Gastroesophageal sphincter (tissue), 4 donors: Measurements from ENCODE around the gene NPW. TPM values are rescaled to one million over a fixed set of nuclear protein-coding genes. Genes with fewer than 3 reads are reported as not detected.
A peak's percentile ranks its signal among the peaks of the same experiment; 100 is the strongest.

Experiments
- ATAC-seq: fragments of 150-250 bp; one replicate; pipeline ENCODE4 v1.9.1; 2016; ENCODE audit warnings: mild to moderate bottlenecking, moderate library complexity
- H3K27ac ChIP-seq, 4 donors: fragments of 200-600 bp; sonication (generic) in 3 of 4; 1 replicate in 3 of 4; 2 replicates in 1 of 4; pipeline ENCODE4 v1.5.1; 2016 to 2019
- H3K27me3 ChIP-seq: fragments of 200-600 bp; sonication (generic); one replicate; pipeline ENCODE4 v1.5.1; 2019
- H3K36me3 ChIP-seq, 2 donors: fragments of 200-600 bp; sonication (generic); one replicate each; pipeline ENCODE4 v1.5.1; 2019; ENCODE audit warnings: control low read depth in 1 of 2
- H3K4me1 ChIP-seq, 3 donors: fragments of 200-600 bp; sonication (generic); 1 replicate in 2 of 3; 2 replicates in 1 of 3; pipeline ENCODE4 v1.5.1; 2016 to 2019; ENCODE audit warnings: control low read depth in 2 of 3
- H3K4me3 ChIP-seq, 2 donors: fragments of 200-600 bp; sonication (generic); one replicate each; pipeline ENCODE4 v1.5.1; 2019; ENCODE audit warnings: mild to moderate bottlenecking in 1 of 2, moderate library complexity in 1 of 2
- H3K9me3 ChIP-seq, 3 donors: fragments of 200-600 bp; sonication (generic); one replicate each; pipeline ENCODE4 v1.5.1; 2017 to 2019; ENCODE audit warnings: control low read depth in 2 of 3
- CTCF ChIP-seq, 4 experiments: fragments of 200-600 bp in 2 of 4; fragments of 450-650 bp in 2 of 4; sonication (generic) in 1 of 4; IDR thresholded peaks; one replicate each; pipeline ENCODE4 v1.5.1; 2017 to 2019; ENCODE audit warnings: antibody characterized with exemption in 4 of 4, mild to moderate bottlenecking in 2 of 4, moderate library complexity in 2 of 4
- EP300 ChIP-seq: sonication (generic); formaldehyde crosslinking; IDR thresholded peaks from one replicate; pipeline ENCODE4 v1.6.1; 2017; ENCODE audit warnings: antibody characterized with exemption, mild to moderate bottlenecking
- POLR2A ChIP-seq, 2 donors: fragments of 450-650 bp; IDR thresholded peaks; one replicate each; pipeline ENCODE4 v1.6.1; 2017; ENCODE audit warnings: antibody characterized with exemption in 2 of 2, mild to moderate bottlenecking in 2 of 2, moderate library complexity in 1 of 2
- POLR2AphosphoS5 ChIP-seq: sonication (generic); formaldehyde crosslinking; IDR thresholded peaks from one replicate; pipeline ENCODE4 v1.6.1; 2017; ENCODE audit warnings: antibody characterized with exemption
- WGBS, 2 donors: methylation state at CpG; one replicate each; pipeline ENCODE4 v1.1.5; 2018; ENCODE audit warnings: low coverage in 1 of 2; 5-methylcytosine and 5-hydroxymethylcytosine counted together
- total RNA-seq, 4 donors: library from RNA; depleted of rRNA; stranded (reverse); fragments of >200 nt; gene quantifications; one replicate each; pipeline ENCODE4 v1.1.0, GENCODE V29; 2016

Gene NPW
- total RNA-seq, 4 donors from 2014 or later: not detected

GRCh38 chr16:2027024-2028010, 7.7 kb downstream of the NPW start:
- Histone ChIP-seq H3K4me1 (peaks cover 0 to 79% (median 32%) of the 10 kb centered on the region in 3 donors), H3K4me3 (peak overlapping the region; percentile 57 to 79), H3K27me3 (peaks cover 4% of the 10 kb centered on the region), H3K27ac (peak overlapping the region in 3 of 4 donors; percentile 76 to 85 (median 79)), H3K9me3 (no peaks in the 10 kb centered on the region), H3K36me3 (peaks cover 0 to 11% of the 10 kb centered on the region in 2 donors)
- no peak for ATAC-seq
- TF ChIP-seq CTCF (IDR thresholded peaks at IDR 0.05): no peak
- no peak for TF ChIP-seq POLR2AphosphoS5
- no peak for TF ChIP-seq POLR2A (IDR thresholded peaks at IDR 0.05)
- no peak for TF ChIP-seq EP300
- WGBS, 2 donors: no CpG with 5 or more reads among the region's 76 CpGs

GRCh38 chr16:2028146-2028545, 8.6 kb downstream of the NPW start:
- Histone ChIP-seq H3K9me3 (no peaks in the 10 kb centered on the region), H3K27ac (peak overlapping the region in 2 of 4 donors; percentile 41 to 85), H3K4me1 (peaks cover 0 to 79% (median 35%) of the 10 kb centered on the region in 3 donors), H3K4me3 (peak overlapping the region in 1 of 2 donors; percentile 79), H3K27me3 (no peaks in the 10 kb centered on the region), H3K36me3 (peaks cover 0 to 11% of the 10 kb centered on the region in 2 donors)
- WGBS, 2 donors: 60 to 83% methylated on average over 1 to 2 of the region's 3 CpGs
- ATAC-seq: no peak
- TF ChIP-seq POLR2A (IDR thresholded peaks at IDR 0.05) (no peak), CTCF (IDR thresholded peaks at IDR 0.05) (no peak), POLR2AphosphoS5 (no peak), EP300 (no peak)

- peak overlapping the region in 2 of 4 donors; percentile 41 to 85 for H3K27ac ChIP-seq
- H3K4me1 ChIP-seq: peaks cover 0 to 79% (median 34%) of the 10 kb centered on the region in 3 donors
Measured at GRCh38 chr16:2028620-2029220, 9.1 kb downstream of the NPW start.

GRCh38 chr16:2029350-2029749, 9.8 kb downstream of the NPW start:
- H3K9me3 ChIP-seq: no peaks in the 10 kb centered on the region
- no peak for ATAC-seq
- no CpG with 5 or more reads among the region's 22 CpGs for WGBS, 2 donors
- TF ChIP-seq POLR2A (IDR thresholded peaks at IDR 0.05) (no peak), CTCF (IDR thresholded peaks at IDR 0.05) (no peak), POLR2AphosphoS5 (no peak), EP300 (no peak)
- H3K4me3 ChIP-seq: peak overlapping the region in 1 of 2 donors; percentile 79
- no peaks in the 10 kb centered on the region for H3K27me3 ChIP-seq
- peaks cover 0 to 78% (median 37%) of the 10 kb centered on the region in 3 donors for H3K4me1 ChIP-seq
- peaks cover 0 to 11% of the 10 kb centered on the region in 2 donors for H3K36me3 ChIP-seq
- peak overlapping the region in 2 of 4 donors; percentile 41 to 92 for H3K27ac ChIP-seq

More at GRCh38 chr16:2028620-2029220, 9.1 kb downstream of the NPW start:
- no peaks in the 10 kb centered on the region for H3K27me3 ChIP-seq
- peaks cover 0 to 11% of the 10 kb centered on the region in 2 donors for H3K36me3 ChIP-seq
- ATAC-seq: no peak
- peak overlapping the region in 1 of 2 donors; percentile 79 for H3K4me3 ChIP-seq
- WGBS, 2 donors: no CpG with 5 or more reads among the region's 18 CpGs
- H3K9me3 ChIP-seq: no peaks in the 10 kb centered on the region
- no peak for TF ChIP-seq POLR2AphosphoS5
- no peak for TF ChIP-seq EP300

GRCh38 chr16:2030036-2030435, 10.5 kb downstream of the NPW start:
- H3K36me3 ChIP-seq: peaks cover 0 to 11% of the 10 kb centered on the region in 2 donors
- WGBS, 2 donors: no CpG with 5 or more reads among the region's 11 CpGs
- H3K27ac ChIP-seq: peak overlapping the region in 2 of 4 donors; percentile 37 to 92
- ATAC-seq: no peak
- no peaks in the 10 kb centered on the region for H3K27me3 ChIP-seq
- TF ChIP-seq POLR2AphosphoS5 (no peak), EP300 (no peak), POLR2A (IDR thresholded peaks at IDR 0.05) (no peak), CTCF (IDR thresholded peaks at IDR 0.05) (no peak)
- peak overlapping the region in 1 of 2 donors; percentile 79 for H3K4me3 ChIP-seq
- no peaks in the 10 kb centered on the region for H3K9me3 ChIP-seq
- H3K4me1 ChIP-seq: peaks cover 0 to 82% (median 42%) of the 10 kb centered on the region in 3 donors
